Stimulated activated CD4-positive, alpha-beta T cell treated with anti-CD3 and anti-CD28 coated beads, Interleukin-1b, Interleukin-23, amount 100 ng/mL, for 24 hours (primary cell): ENCODE measurements around the gene IL10.

Experiments used
- DNase-seq, 4 experiments: peaks; one replicate each; pipeline ENCODE4 v3.0.0-alpha.2; 2020; ENCODE audit warnings: low read depth in 4 of 4, low spot score in 1 of 4

IL10 gene

DNA sequence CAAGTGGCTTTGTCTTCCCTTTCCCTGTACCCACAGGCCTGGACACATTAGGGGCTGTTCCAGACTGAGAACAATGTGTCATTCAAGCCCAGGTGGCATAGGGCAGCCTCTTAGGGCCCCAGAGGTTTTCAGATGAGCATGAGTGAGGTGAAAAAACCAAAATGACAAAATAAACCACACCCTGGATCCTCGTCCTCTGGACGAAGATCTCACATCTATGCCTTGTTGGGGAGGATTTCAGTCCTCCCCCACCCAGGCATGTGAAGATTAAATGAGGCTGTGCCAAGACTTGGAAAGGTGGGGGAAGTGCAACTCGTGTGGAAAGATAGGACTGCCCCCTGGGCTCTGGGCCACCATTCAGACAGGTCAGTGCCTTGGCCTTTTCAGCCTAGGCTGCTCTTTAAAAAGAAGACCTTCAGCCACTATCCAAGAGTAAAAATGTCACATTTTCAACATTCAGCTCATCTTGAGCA lies 34.5 kb downstream of the IL10 start:
- DNase-seq = no peak

- no peak for DNase-seq
Measured at GRCh38 chr1:206736878-206737728, 35.2 kb downstream of the IL10 start.

DNA sequence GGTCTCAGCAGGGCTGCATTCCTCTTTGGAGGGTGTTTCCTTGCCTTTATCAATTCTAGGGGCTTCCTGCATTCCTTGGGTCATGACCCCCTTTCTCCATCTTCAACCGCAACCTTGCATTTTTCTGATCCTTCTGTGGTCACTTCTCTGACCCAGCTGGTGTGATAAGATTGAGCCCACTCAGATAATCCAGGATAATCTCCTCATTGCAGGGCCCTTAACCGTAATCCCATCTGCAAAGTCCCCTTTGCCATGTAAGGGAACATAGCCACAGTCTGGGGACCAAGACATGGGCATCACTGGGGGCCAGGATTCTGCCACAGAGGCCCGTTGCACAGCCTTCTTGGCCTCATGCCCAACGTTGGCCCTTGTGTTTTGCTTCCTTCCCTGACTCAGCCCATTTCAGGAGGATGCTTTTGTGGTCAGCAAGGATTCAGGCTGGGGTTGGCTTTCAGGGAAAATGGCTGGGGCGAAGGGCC lies 36.7 kb downstream of the IL10 start:
- no peak for DNase-seq

- DNase-seq = peak; percentile 65 to 76 (median 71)
Measured at GRCh38 chr1:206734499-206735142, 37.7 kb downstream of the IL10 start.

- DNase-seq = no peak
Measured at GRCh38 chr1:206732992-206733391, 39.3 kb downstream of the IL10 start.

DNA sequence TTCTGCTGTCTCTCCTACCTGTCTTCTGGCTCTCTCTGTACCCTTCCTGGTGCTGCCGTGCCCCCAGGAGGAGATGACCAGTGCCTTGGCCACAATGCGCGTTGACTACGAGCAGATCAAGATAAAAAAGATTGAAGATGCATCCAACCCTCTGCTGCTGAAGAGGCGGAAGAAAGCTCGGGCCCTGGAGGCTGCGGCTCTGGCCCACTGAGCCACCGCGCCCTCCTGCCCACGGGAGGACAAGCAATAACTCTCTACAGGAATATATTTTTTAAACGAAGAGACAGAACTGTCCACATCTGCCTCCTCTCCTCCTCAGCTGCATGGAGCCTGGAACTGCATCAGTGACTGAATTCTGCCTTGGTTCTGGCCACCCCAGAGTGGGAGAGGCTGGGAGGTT lies 39.8 kb downstream of the IL10 start:
- no peak for DNase-seq

GRCh38 chr1:206729507-206729906 lies 42.8 kb downstream of the IL10 start:
- no peak for DNase-seq

DNA sequence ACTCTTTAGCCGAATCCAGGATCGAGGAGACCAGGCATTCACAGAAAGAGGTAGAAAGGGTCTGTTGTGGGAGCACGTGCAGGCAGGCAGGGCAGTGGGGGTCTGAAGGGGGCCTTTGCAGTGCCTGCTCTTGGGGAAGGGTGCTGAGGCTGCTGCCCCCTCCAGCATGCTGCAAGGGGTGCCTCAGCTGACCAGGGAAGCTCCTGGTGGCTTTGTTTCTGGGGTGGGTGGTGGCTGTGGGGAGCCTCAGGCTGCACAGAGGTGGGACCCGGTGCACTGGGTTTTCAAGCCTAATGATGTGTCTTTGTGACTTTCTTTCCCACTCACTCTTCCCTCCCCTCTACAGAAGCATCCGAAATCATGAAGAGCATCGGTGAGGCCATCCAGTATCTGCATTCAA lies 43.2 kb downstream of the IL10 start:
- no peak for DNase-seq

GRCh38 chr1:206728697-206728987 lies 43.7 kb downstream of the IL10 start:
- no peak for DNase-seq

- DNase-seq = no peak
Measured at GRCh38 chr1:206727981-206728696, 44.2 kb downstream of the IL10 start.

- peak in 2 of 4 experiments; percentile 49 to 56 for DNase-seq
Measured at GRCh38 chr1:206725109-206725963, 47.0 kb downstream of the IL10 start.

GRCh38 chr1:206723805-206724472 lies 48.4 kb downstream of the IL10 start:
- DNase-seq = no peak

DNA sequence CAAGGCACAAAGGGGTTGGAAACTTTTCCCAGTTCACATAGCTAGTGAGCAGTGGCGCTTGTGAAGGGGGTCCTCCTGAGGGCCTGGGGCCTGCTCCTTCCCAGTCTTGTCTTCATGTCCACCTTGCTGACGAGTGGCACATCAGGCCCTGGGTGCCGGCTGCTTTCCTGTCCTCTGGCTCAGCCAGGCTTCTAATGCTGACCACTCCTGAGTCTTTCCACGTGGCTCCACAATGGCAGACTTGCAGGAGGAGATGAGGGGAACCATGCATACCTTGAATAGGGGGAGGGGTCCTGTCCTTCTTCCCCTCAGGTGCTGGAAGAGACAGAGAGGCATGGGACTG lies 48.9 kb downstream of the IL10 start:
- no peak for DNase-seq

GRCh38 chr1:206722751-206723461 lies 49.4 kb downstream of the IL10 start:
- DNase-seq = no peak

DNA sequence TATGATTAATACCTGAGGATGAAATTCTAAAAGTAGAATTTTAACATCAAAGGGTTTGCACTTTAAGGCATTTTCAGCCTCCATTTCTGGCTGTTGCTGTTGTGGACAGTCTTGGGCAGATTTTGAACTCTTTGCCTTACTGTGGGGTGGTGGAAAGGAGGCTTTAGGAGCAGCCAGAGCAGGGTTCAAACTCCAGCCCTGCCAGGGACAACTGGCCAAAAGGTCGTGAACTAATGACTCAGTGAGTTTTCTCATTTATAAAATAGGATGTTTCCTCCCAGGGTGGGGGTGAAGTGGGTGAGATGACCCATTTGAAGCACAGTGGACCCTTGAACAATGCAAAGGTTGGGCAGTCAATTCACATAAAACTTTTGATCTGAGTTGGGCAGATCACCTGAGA lies 50.8 kb downstream of the IL10 start:
- DNase-seq = no peak

- no peak for DNase-seq
Measured at GRCh38 chr1:206719169-206719839, 53.0 kb downstream of the IL10 start.

DNA sequence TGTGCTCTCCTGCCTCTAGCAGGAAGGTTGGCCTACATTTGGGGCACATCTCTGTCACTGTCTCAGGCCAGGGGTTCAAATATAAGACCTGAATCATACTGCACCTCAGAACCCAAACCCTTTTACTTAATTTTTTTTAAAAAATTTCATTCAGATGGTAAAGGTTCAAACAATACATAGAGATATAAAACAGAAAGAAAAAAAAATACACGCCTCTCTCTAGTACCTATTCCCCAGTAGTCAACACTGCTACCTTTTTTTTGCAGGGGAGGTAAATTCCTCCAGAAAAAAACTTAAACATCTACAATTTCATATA lies 54.7 kb downstream of the IL10 start:
- no peak for DNase-seq
